Stimulated activated CD4-positive, alpha-beta T cell treated with anti-CD3 and anti-CD28 coated beads, Interleukin-15, amount 100 ng/mL, for 1 hour (primary cell): ENCODE measurements around the gene NAGLU.

ENCODE experiments used
- DNase-seq, 2 donors: peaks; one replicate each; pipeline ENCODE4 v3.0.0-alpha.2; 2020; ENCODE audit warnings: low read depth in 1 of 2, low spot score in 1 of 2

NAGLU gene

GRCh38 chr17:42536048-42536371 is at the start of gene NAGLU:
TSS of gene NAGLU (plus strand) at chr17:42536241. CDS start at chr17:42536273, 32 bp downstream.
- DNase-seq, result peak; percentile 69 to 75

- no peak for DNase-seq
Measured at GRCh38 chr17:42488032-42488431, 48.0 kb upstream of the NAGLU start.

- DNase-seq, result no peak
Measured at GRCh38 chr17:42493319-42493718, 42.7 kb upstream of the NAGLU start.

GRCh38 chr17:42494673-42495072 is 41.4 kb upstream of the NAGLU start:
- DNase-seq, result no peak

- DNase-seq, result no peak
Measured at GRCh38 chr17:42498828-42499227, 37.2 kb upstream of the NAGLU start.

- DNase-seq, result no peak
Measured at GRCh38 chr17:42502091-42502490, 34.0 kb upstream of the NAGLU start.

- no peak for DNase-seq
Measured at GRCh38 chr17:42502926-42503325, 33.1 kb upstream of the NAGLU start.

- DNase-seq, result no peak
Measured at GRCh38 chr17:42507671-42508070, 28.4 kb upstream of the NAGLU start.

- no peak for DNase-seq
Measured at GRCh38 chr17:42508426-42509165, 27.4 kb upstream of the NAGLU start.

- no peak for DNase-seq
Measured at GRCh38 chr17:42509409-42509808, 26.6 kb upstream of the NAGLU start.

GRCh38 chr17:42509841-42510240 is 26.2 kb upstream of the NAGLU start:
- no peak for DNase-seq

- no peak for DNase-seq
Measured at GRCh38 chr17:42512246-42512645, 23.8 kb upstream of the NAGLU start.

- DNase-seq, result no peak
Measured at GRCh38 chr17:42512733-42513251, 23.2 kb upstream of the NAGLU start.

GRCh38 chr17:42513686-42514085 is 22.4 kb upstream of the NAGLU start:
- DNase-seq, result no peak

- DNase-seq, result no peak
Measured at GRCh38 chr17:42514279-42514678, 21.8 kb upstream of the NAGLU start.

- DNase-seq, result no peak
Measured at GRCh38 chr17:42514867-42515266, 21.2 kb upstream of the NAGLU start.

- peak; percentile 60 to 71 for DNase-seq
Measured at GRCh38 chr17:42517516-42517915, 18.5 kb upstream of the NAGLU start.

GRCh38 chr17:42518046-42518754 is 17.8 kb upstream of the NAGLU start:
- DNase-seq, result no peak

GRCh38 chr17:42518755-42519545 is 17.1 kb upstream of the NAGLU start:
- DNase-seq, result no peak

- DNase-seq, result no peak
Measured at GRCh38 chr17:42519546-42520491, 16.2 kb upstream of the NAGLU start.

- DNase-seq, result no peak
Measured at GRCh38 chr17:42520540-42520951, 15.5 kb upstream of the NAGLU start.
